ENCODE results near the gene HSP90AB1. TPM values are rescaled to one million over a fixed set of nuclear protein-coding genes. Genes with fewer than 3 reads are reported as not detected.

The HSP90AB1 gene
- total RNA-seq, 1 experiment from 2014 or later, result 1,986 TPM

DNA sequence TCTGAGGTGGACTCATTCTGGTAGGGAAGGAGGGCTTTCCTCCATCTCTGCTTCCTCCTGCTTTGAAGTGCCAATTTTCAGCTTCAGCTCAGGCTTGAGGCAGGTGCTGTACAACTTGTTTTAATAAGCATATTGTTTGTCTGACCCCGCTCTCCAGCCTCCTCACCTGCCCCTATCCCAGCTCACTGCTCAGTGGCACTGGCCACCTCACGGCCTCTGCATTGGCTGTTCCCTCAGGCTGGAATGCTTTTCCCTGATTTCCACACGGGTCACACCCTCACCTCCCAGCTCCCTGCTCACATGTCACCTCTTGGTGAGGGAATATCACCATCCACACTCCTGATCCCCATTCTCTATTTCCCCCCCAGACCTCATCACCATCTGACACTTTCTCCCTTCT is 52.0 kb downstream of the HSP90AB1 start:
- no peak overlapping the region for H2BK5ac ChIP-seq (ENCODE audit: insufficient read length, low read length)
- H3K4me2 ChIP-seq (ENCODE audit: insufficient read depth, insufficient read length, low read length), result no peak overlapping the region
- H3K9me3 ChIP-seq (ENCODE audit: control insufficient read depth, low read depth, low read length), result no peaks in the 10 kb centered on the region
- TF ChIP-seq CTCF (conservative IDR thresholded peaks at IDR 0.05), result no peak
- no peaks in the 10 kb centered on the region for H4K20me1 ChIP-seq (ENCODE audit: control insufficient read depth, insufficient read depth, insufficient read length)
- no peak overlapping the region for H2AK5ac ChIP-seq (ENCODE audit: insufficient read length, low read length)
- H3K4me3 Mint-ChIP-seq, result peak overlapping the region in 1 of 2 experiments; percentile 44; a peak in 2 of 5 replicates
- no peak for DNase-seq
- H3K4ac ChIP-seq (ENCODE audit: low read depth, low read length), result no peak overlapping the region
- H3K27ac ChIP-seq (ENCODE audit: insufficient read length, low read depth, low read length), result no peak overlapping the region
- no peak overlapping the region for H4K8ac ChIP-seq (replicated peaks; ENCODE audit: insufficient read length, low read depth, low read length)
- H3K9me3 Mint-ChIP-seq, result no peaks in the 10 kb centered on the region
- no peaks in the 10 kb centered on the region for H3K79me2 ChIP-seq (ENCODE audit: insufficient read depth, low read length)
- no peak overlapping the region for H4K91ac ChIP-seq (ENCODE audit: insufficient read length, low read depth, low read length)
- H3K27me3 ChIP-seq (ENCODE audit: insufficient read depth, low read length), result no peaks in the 10 kb centered on the region; the same call in 1 of the 2 replicates
- H2BK15ac ChIP-seq (ENCODE audit: low read depth, low read length), result no peak overlapping the region
- H3K56ac ChIP-seq (ENCODE audit: insufficient read length, low read depth, low read length), result no peak overlapping the region
- H3K14ac ChIP-seq (ENCODE audit: insufficient read depth, low read length), result no peak overlapping the region
- no peak overlapping the region for H2BK20ac ChIP-seq (ENCODE audit: low read depth, low read length, poor library complexity, severe bottlenecking)
- H2AFZ ChIP-seq (ENCODE audit: low read length), result no peak overlapping the region
- H3K27ac Mint-ChIP-seq, result peak overlapping the region in 2 of 3 experiments; percentile 7 to 29; a peak in 1 of 7 replicates
- H2BK120ac ChIP-seq (ENCODE audit: low read depth, low read length, poor library complexity, severe bottlenecking), result no peak overlapping the region
- no peak overlapping the region for H3K9ac ChIP-seq (ENCODE audit: extremely low read depth, insufficient read length, low read length)
- H4K5ac ChIP-seq (ENCODE audit: insufficient read length, low read depth, low read length), result no peak overlapping the region
- H3K4me1 Mint-ChIP-seq, result peaks cover 13 to 14% of the 10 kb centered on the region in 2 experiments
- H3K23ac ChIP-seq (ENCODE audit: insufficient read length, low read depth, low read length), result no peak overlapping the region
- H3K79me1 ChIP-seq (ENCODE audit: insufficient read depth, low read depth, low read length, poor library complexity, severe bottlenecking), result no peaks in the 10 kb centered on the region
- no peak overlapping the region for H3T11ph ChIP-seq (ENCODE audit: low read length)
- peaks cover 10% of the 10 kb centered on the region for H3K23me2 ChIP-seq (ENCODE audit: insufficient read length, low read depth, low read length, poor library complexity, severe bottlenecking)
- no peak overlapping the region for H2BK12ac ChIP-seq (ENCODE audit: insufficient read length, low read depth, low read length)
- H3K18ac ChIP-seq (ENCODE audit: insufficient read length, low read depth, low read length), result no peak overlapping the region
- H3K27me3 Mint-ChIP-seq (ENCODE audit: low read depth), result peaks cover 37% of the 10 kb centered on the region
- no CpG with 5 or more reads among the region's 3 CpGs for WGBS (ENCODE audit: extremely low coverage, insufficient read length, low lambda C conversion rate)
- H3K36me3 Mint-ChIP-seq (ENCODE audit: insufficient read depth in 1 of 3, low read depth in 3 of 3), result peaks cover 29 to 47% (median 40%) of the 10 kb centered on the region in 3 experiments; a peak in 6 of 7 replicates
- H3K4me1 ChIP-seq (ENCODE audit: insufficient read depth, low read length), result no peaks in the 10 kb centered on the region
